HUES48 (cell line): ENCODE measurements around the gene COIL.
"Not testable (repeated sequence)": the region's sequence is repeated elsewhere in the genome, so short reads cannot be mapped to it uniquely, and the experiment has no call there.

Experiments used
- H3K27ac ChIP-seq: one replicate; pipeline ENCODE4 v1.7.0; 2013; ENCODE audit warnings: low read depth, low read length, inconsistent platforms
- H3K27me3 ChIP-seq: 2 replicates; pipeline ENCODE4 v1.6.1; 2013; ENCODE audit warnings: mild to moderate bottlenecking, low read length; ENCODE audit not compliant: control insufficient read depth, insufficient read depth
- H3K36me3 ChIP-seq: 2 replicates; pipeline ENCODE4 v1.6.1; 2013; ENCODE audit warnings: low read length; ENCODE audit not compliant: control insufficient read depth, insufficient read depth
- H3K4me1 ChIP-seq: 2 replicates; pipeline ENCODE4 v1.6.1; 2013; ENCODE audit warnings: mild to moderate bottlenecking, low read length; ENCODE audit not compliant: control insufficient read depth, insufficient read depth
- H3K4me3 ChIP-seq: 2 replicates; pipeline ENCODE4 v1.5.1; 2013; ENCODE audit warnings: mild to moderate bottlenecking, low read depth, low read length
- H3K9ac ChIP-seq: 2 replicates; pipeline ENCODE4 v1.6.1; 2013; ENCODE audit warnings: mild to moderate bottlenecking, low read depth, low read length, moderate library complexity
- H3K9me3 ChIP-seq: 2 replicates; pipeline ENCODE4 v1.6.1; 2013; ENCODE audit warnings: low read length; ENCODE audit not compliant: control insufficient read depth, insufficient read depth

Gene COIL

DNA sequence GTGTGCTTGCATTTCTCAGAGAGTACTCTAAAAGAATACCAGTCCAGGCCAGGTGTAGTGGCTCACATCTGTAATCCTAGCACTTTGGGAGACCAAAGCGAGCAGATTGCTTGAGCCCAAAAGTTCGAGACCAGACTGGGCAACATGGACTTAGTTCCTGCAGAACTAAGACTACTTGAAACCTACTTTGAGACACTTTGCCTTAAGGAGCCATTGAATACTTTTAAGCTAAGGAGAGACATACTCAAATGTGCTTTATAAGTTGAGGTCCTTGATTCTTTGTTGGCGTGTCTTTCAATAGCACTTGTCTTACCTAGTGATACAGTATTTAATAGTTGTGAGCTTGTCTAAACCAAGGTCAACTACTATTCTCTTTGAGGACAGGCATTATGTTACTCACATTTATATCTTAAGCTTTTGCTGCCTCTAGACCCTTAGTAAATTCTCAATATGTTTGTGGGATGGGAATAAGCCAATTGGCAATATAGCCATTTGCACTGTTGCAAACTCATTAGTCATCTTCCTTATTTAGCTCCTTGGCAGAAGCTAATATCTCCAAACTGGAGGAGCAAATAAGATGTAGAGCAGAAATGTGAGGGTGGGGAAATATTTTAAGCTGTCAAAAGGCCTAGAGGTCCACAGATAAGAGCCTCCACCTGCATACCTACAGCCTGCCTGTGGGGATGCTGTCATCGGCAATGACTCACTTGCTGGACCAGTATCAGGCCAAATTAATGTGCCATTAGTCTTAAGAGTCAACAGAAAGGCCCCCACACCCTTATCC, 33.4 kb upstream of the COIL start:
- H3K36me3 ChIP-seq = peaks cover 57% of the 10 kb centered on the region

GRCh38 chr17:56992364-56992763, 31.5 kb upstream of the COIL start:
- no peaks in the 10 kb centered on the region for H3K27me3 ChIP-seq
- H3K9me3 ChIP-seq = no peaks in the 10 kb centered on the region
- no peak overlapping the region for H3K4me3 ChIP-seq
- H3K9ac ChIP-seq = no peak overlapping the region
- peaks cover 67% of the 10 kb centered on the region for H3K36me3 ChIP-seq
- H3K27ac ChIP-seq = no peak overlapping the region
- no peaks in the 10 kb centered on the region for H3K4me1 ChIP-seq

More for the DNA sequence above, 33.4 kb upstream of the COIL start:
- Histone ChIP-seq H3K27ac (no peak overlapping the region), H3K4me3 (no peak overlapping the region), H3K27me3 (no peaks in the 10 kb centered on the region), H3K4me1 (no peaks in the 10 kb centered on the region), H3K9ac (no peak overlapping the region), H3K9me3 (no peaks in the 10 kb centered on the region)

GRCh38 chr17:56988901-56989572, 28.2 kb upstream of the COIL start:
- H3K36me3 ChIP-seq = peaks cover 56% of the 10 kb centered on the region
- no peaks in the 10 kb centered on the region for H3K9me3 ChIP-seq
- H3K27ac ChIP-seq = no peak overlapping the region
- H3K4me3 ChIP-seq = no peak overlapping the region
- H3K27me3 ChIP-seq = no peaks in the 10 kb centered on the region
- no peak overlapping the region for H3K9ac ChIP-seq
- no peaks in the 10 kb centered on the region for H3K4me1 ChIP-seq

- H3K27ac ChIP-seq = no peak overlapping the region
- peaks cover 44% of the 10 kb centered on the region for H3K36me3 ChIP-seq
- no peaks in the 10 kb centered on the region for H3K27me3 ChIP-seq
- H3K4me1 ChIP-seq = peaks cover under 1% of the 10 kb centered on the region; the same call in 1 of the 2 replicates
- no peak overlapping the region for H3K9ac ChIP-seq
- H3K4me3 ChIP-seq = no peak overlapping the region
- H3K9me3 ChIP-seq = no peaks in the 10 kb centered on the region
Observed at GRCh38 chr17:56987283-56987834, 26.5 kb upstream of the COIL start.

GRCh38 chr17:56985371-56986162, 24.7 kb upstream of the COIL start:
- Histone ChIP-seq H3K9me3 (no peaks in the 10 kb centered on the region), H3K4me1 (peaks cover 7% of the 10 kb centered on the region; the same call in 1 of the 2 replicates), H3K9ac (no peak overlapping the region), H3K36me3 (peaks cover 36% of the 10 kb centered on the region), H3K27me3 (no peaks in the 10 kb centered on the region), H3K4me3 (no peak overlapping the region), H3K27ac (no peak overlapping the region)

GRCh38 chr17:56983366-56983765, 22.5 kb upstream of the COIL start:
- no peak overlapping the region for H3K4me3 ChIP-seq
- peaks cover 19% of the 10 kb centered on the region for H3K4me1 ChIP-seq

DNA sequence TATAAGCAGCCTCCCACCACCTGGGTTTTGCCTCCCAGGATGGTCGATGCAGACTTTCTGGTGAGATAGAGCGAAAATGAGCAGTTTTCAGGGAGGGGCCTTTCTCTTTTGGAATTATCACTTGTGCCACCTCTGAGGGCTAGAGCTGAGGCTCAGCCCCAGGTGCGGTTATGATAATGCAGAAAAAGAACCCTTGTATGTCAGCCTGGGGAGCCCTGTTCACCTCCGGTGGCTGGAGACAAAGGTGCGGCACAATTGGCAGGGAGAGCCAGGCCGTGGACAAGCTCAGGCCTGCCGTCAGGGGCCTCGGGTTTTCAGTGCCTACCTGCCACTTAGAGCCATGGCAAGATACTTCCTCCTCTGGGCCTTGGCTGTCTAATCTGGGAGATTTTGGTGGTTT, 21.5 kb upstream of the COIL start:
- peaks cover 20% of the 10 kb centered on the region for H3K36me3 ChIP-seq
- peaks cover 22% of the 10 kb centered on the region for H3K4me1 ChIP-seq
- no peak overlapping the region for H3K9ac ChIP-seq
- H3K4me3 ChIP-seq = no peak overlapping the region
- H3K27me3 ChIP-seq = no peaks in the 10 kb centered on the region
- no peaks in the 10 kb centered on the region for H3K9me3 ChIP-seq
- no peak overlapping the region for H3K27ac ChIP-seq

More at GRCh38 chr17:56983366-56983765, 22.5 kb upstream of the COIL start:
- Histone ChIP-seq H3K9ac (no peak overlapping the region), H3K27ac (no peak overlapping the region), H3K9me3 (no peaks in the 10 kb centered on the region), H3K36me3 (peaks cover 30% of the 10 kb centered on the region), H3K27me3 (no peaks in the 10 kb centered on the region)

- H3K27ac ChIP-seq, H3K27me3 ChIP-seq, H3K9ac ChIP-seq, H3K9me3 ChIP-seq, H3K36me3 ChIP-seq, H3K4me3 ChIP-seq: not testable (repeated sequence)
- peaks cover 22% of the 10 kb centered on the region for H3K4me1 ChIP-seq
Observed at GRCh38 chr17:56980526-56980925, 19.7 kb upstream of the COIL start.

DNA sequence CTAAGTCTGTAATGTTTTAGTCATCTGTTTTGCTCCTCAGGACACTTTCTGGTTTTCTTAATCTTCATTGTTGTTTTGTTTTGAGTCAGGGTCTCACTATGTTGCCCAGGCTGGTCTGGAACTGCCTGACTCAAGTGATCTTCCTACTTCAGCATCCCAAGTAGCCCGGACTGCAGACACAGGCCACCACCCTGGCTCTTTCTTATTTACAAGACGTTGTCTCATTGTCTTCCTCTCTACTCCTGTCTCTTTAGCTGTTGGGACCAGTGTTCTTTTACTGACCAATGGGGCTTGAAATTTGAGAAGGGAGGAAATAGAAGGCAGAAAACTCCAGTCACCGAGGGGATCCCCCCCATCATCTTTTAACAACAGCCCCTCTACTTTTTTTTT, 18.2 kb upstream of the COIL start:
- H3K9ac ChIP-seq = no peak overlapping the region
- H3K27ac ChIP-seq = no peak overlapping the region
- H3K27me3 ChIP-seq = no peaks in the 10 kb centered on the region
- H3K4me1 ChIP-seq = peaks cover 22% of the 10 kb centered on the region
- no peaks in the 10 kb centered on the region for H3K9me3 ChIP-seq
- peak overlapping the region; percentile 78; the same call in 1 of the 2 replicates for H3K4me3 ChIP-seq
- H3K36me3 ChIP-seq = 0 out of 2 replicates have a peak, but pooled peaks cover 5% of the 10 kb centered on the region

DNA sequence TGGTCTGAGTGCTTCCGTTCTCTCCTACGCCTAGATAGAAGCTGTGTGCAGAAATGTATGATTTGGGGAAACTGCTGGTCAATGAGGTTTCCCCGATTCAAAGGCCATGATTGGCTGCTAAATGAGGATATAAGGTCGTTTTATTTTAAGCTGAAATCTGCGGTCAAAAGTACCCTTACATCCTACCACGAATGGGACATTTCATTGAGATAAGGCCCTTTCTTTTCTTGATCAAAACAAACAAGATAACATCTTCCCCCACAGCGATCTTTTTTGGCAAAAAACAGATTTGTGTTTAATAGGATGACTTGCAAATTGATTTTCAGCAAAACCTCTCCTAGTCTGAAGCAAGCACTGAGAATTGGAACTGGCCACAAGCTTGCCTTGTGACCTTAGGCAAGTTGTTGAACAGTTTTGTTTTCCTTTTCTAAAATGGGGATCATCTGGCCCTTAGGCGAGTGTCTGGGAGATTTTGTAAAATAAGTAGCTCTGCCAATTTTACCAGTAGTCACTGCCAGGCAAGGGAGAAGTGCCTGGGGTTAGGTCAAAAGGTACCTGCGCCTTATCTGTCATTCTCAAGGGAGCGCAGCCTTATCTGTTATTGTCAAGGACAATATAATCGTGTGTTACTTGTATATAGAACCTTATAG, 17.7 kb upstream of the COIL start:
- Histone ChIP-seq H3K36me3 (0 out of 2 replicates have a peak, but pooled peaks cover 5% of the 10 kb centered on the region), H3K9me3 (no peaks in the 10 kb centered on the region), H3K4me1 (peaks cover 22% of the 10 kb centered on the region), H3K4me3 (peak overlapping the region; percentile 78), H3K9ac (no peak overlapping the region; the same call in 1 of the 2 replicates), H3K27ac (no peak overlapping the region), H3K27me3 (no peaks in the 10 kb centered on the region)
